Measurements from ENCODE around the gene FRY. TPM values are rescaled to one million over a fixed set of nuclear protein-coding genes. Genes with fewer than 3 reads are reported as not detected.
A peak's percentile ranks its signal among the peaks of the same experiment; 100 is the strongest.

FRY gene
- total RNA-seq, 1 donor from 2014 or later = 0.52 TPM

- TF ChIP-seq CTCF (conservative IDR thresholded peaks at IDR 0.05; ENCODE audit: low read depth, low read length) = no peak
- no peak for DNase-seq (ENCODE audit: low read depth)
- H3K4me3 ChIP-seq (ENCODE audit: low read depth, low read length) = no peak overlapping the region
Measured at GRCh38 chr13:32151240-32151639, 119.7 kb downstream of the FRY start.

GRCh38 chr13:32153056-32153455, 121.5 kb downstream of the FRY start:
- H3K4me3 ChIP-seq (ENCODE audit: low read depth, low read length) = no peak overlapping the region
- TF ChIP-seq CTCF (conservative IDR thresholded peaks at IDR 0.05; ENCODE audit: low read depth, low read length) = no peak
- DNase-seq (ENCODE audit: low read depth) = no peak

GRCh38 chr13:32159137-32159869, 127.7 kb downstream of the FRY start:
- H3K4me3 ChIP-seq (ENCODE audit: low read depth, low read length) = no peak overlapping the region
- no peak for TF ChIP-seq CTCF (conservative IDR thresholded peaks at IDR 0.05; ENCODE audit: low read depth, low read length)
- no peak for DNase-seq (ENCODE audit: low read depth)

- no peak for TF ChIP-seq CTCF (conservative IDR thresholded peaks at IDR 0.05; ENCODE audit: low read depth, low read length)
Measured at GRCh38 chr13:32162395-32163005, 130.9 kb downstream of the FRY start.

GRCh38 chr13:32164622-32165268, 133.2 kb downstream of the FRY start:
- DNase-seq (ENCODE audit: low read depth) = peak; percentile 30
- TF ChIP-seq CTCF (conservative IDR thresholded peaks at IDR 0.05; ENCODE audit: low read depth, low read length) = peak; percentile 89
- H3K4me3 ChIP-seq (ENCODE audit: low read depth, low read length) = no peak overlapping the region

More at GRCh38 chr13:32162395-32163005, 130.9 kb downstream of the FRY start:
- H3K4me3 ChIP-seq (ENCODE audit: low read depth, low read length) = no peak overlapping the region
- DNase-seq (ENCODE audit: low read depth) = no peak

- no peak for DNase-seq (ENCODE audit: low read depth)
- no peak for TF ChIP-seq CTCF (conservative IDR thresholded peaks at IDR 0.05; ENCODE audit: low read depth, low read length)
- H3K4me3 ChIP-seq (ENCODE audit: low read depth, low read length) = no peak overlapping the region
Measured at GRCh38 chr13:32165796-32166195, 134.2 kb downstream of the FRY start.

Measured in epithelial cell of proximal tubule (primary cell).